Ishikawa (cell line): ENCODE measurements around the gene USP2.

Source experiments
- MAX ChIP-seq: IDR thresholded peaks from 2 replicates; pipeline ENCODE4 v1.6.1; 2012
- NFIC ChIP-seq: IDR thresholded peaks from 2 replicates; pipeline ENCODE4 v1.6.1; 2012
- RAD21 ChIP-seq: IDR thresholded peaks from 2 replicates; pipeline ENCODE4 v1.6.1; 2012; ENCODE audit warnings: low read depth
- YY1 ChIP-seq: IDR thresholded peaks from 2 replicates; pipeline ENCODE4 v1.6.1; 2012; ENCODE audit warnings: low read depth

- TF ChIP-seq RAD21 (no peak), MAX (no peak), NFIC (no peak), YY1 (no peak)
Observed at GRCh38 chr11:119373059-119373920, 8.2 kb downstream of the USP2 start.
